ENCODE data around the gene COPS4.

- TF ChIP-seq RFX5 (IDR thresholded peaks at IDR 0.05; ENCODE audit: borderline replicate concordance, low read depth, low read length): no peak
- no peak for TF ChIP-seq TAF7 (optimal IDR thresholded peaks at IDR 0.05; ENCODE audit: borderline replicate concordance, low read depth, low read length)
- TF ChIP-seq CTCF (IDR thresholded peaks at IDR 0.05; ENCODE audit: control extremely low read depth in 1 of 3, insufficient read depth in 1 of 3, low read depth in 1 of 3, low read length in 3 of 3): no peak
- TF ChIP-seq GABPA (IDR thresholded peaks at IDR 0.05; ENCODE audit: borderline replicate concordance, insufficient read depth, low read length): no peak
- no peak for TF ChIP-seq EZH2 (IDR thresholded peaks at IDR 0.05; ENCODE audit: low read depth, low read length, severe bottlenecking)
- TF ChIP-seq SUZ12 (IDR thresholded peaks at IDR 0.05; ENCODE audit: low read length): no peak
- TF ChIP-seq ATF3 (IDR thresholded peaks at IDR 0.05; ENCODE audit: insufficient read depth, low read depth, low read length): no peak
- no peak for TF ChIP-seq EGR1 (IDR thresholded peaks at IDR 0.05; ENCODE audit: borderline replicate concordance, low read depth, low read length)
Measured at GRCh38 chr4:83096397-83096796, 61.4 kb downstream of the COPS4 start.
